Activated naive CD8-positive, alpha-beta T cell treated with anti-CD3 and anti-CD28 coated beads, Interleukin-2, amount 50 U/mL, for 24 hours (primary cell): ENCODE data around the gene FAM210B.
"Not testable (repeated sequence)": the region's sequence is repeated elsewhere in the genome, so short reads cannot be mapped to it uniquely, and the experiment has no call there.

Experiments used
- ATAC-seq: fragments of 150-1000 bp; cut with Tn5 transposase; one replicate; pipeline ENCODE4 v1.10.0; 2021
- DNase-seq: peaks from one replicate; pipeline ENCODE4 v3.0.0; 2021
- H3K27ac Mint-ChIP-seq: one replicate; pipeline ENCODE4 v1.8.0; 2021; ENCODE audit warnings: mild to moderate bottlenecking, mixed read lengths
- H3K27me3 Mint-ChIP-seq: one replicate; pipeline ENCODE4 v1.8.0; 2021; ENCODE audit warnings: mixed read lengths
- H3K36me3 Mint-ChIP-seq: one replicate; pipeline ENCODE4 v1.8.0; 2021; ENCODE audit warnings: low read depth, mixed read lengths
- H3K4me1 Mint-ChIP-seq: one replicate; pipeline ENCODE4 v1.8.0; 2021; ENCODE audit warnings: mixed read lengths
- H3K4me3 Mint-ChIP-seq: one replicate; pipeline ENCODE4 v1.8.0; 2021; ENCODE audit warnings: mild to moderate bottlenecking, moderate library complexity, mixed read lengths
- H3K9me3 Mint-ChIP-seq: one replicate; pipeline ENCODE4 v1.8.0; 2021; ENCODE audit warnings: mixed read lengths

The FAM210B gene

GRCh38 chr20:56373942-56374341 lies 15.2 kb downstream of the FAM210B start:
- ATAC-seq, result peak; percentile 50
- H3K36me3 Mint-ChIP-seq, result peaks cover 80% of the 10 kb centered on the region
- no peaks in the 10 kb centered on the region for H3K9me3 Mint-ChIP-seq
- no peak overlapping the region for H3K4me3 Mint-ChIP-seq
- peaks cover 14% of the 10 kb centered on the region for H3K4me1 Mint-ChIP-seq
- DNase-seq, result no peak
- no peaks in the 10 kb centered on the region for H3K27me3 Mint-ChIP-seq
- no peak overlapping the region for H3K27ac Mint-ChIP-seq

- Mint-ChIP-seq H3K36me3 (peaks cover 77% of the 10 kb centered on the region), H3K9me3 (no peaks in the 10 kb centered on the region), H3K27me3 (no peaks in the 10 kb centered on the region), H3K4me1 (peaks cover 22% of the 10 kb centered on the region), H3K4me3 (no peak overlapping the region), H3K27ac (no peak overlapping the region)
- ATAC-seq (no peak), DNase-seq (no peak)
Measured at GRCh38 chr20:56376331-56376730, 17.6 kb downstream of the FAM210B start.

- H3K36me3 Mint-ChIP-seq, result peaks cover 73% of the 10 kb centered on the region
Measured at GRCh38 chr20:56378386-56378785, 19.6 kb downstream of the FAM210B start.

GRCh38 chr20:56380375-56380774 lies 21.6 kb downstream of the FAM210B start:
- no peaks in the 10 kb centered on the region for H3K27me3 Mint-ChIP-seq
- no peak for DNase-seq
- H3K4me1 Mint-ChIP-seq, result peaks cover 24% of the 10 kb centered on the region
- H3K36me3 Mint-ChIP-seq, result peaks cover 74% of the 10 kb centered on the region
- H3K9me3 Mint-ChIP-seq, result no peaks in the 10 kb centered on the region
- no peak overlapping the region for H3K4me3 Mint-ChIP-seq
- H3K27ac Mint-ChIP-seq, result no peak overlapping the region
- no peak for ATAC-seq

More at GRCh38 chr20:56378386-56378785, 19.6 kb downstream of the FAM210B start:
- Mint-ChIP-seq H3K27ac (no peak overlapping the region), H3K4me3 (no peak overlapping the region), H3K9me3 (no peaks in the 10 kb centered on the region), H3K4me1 (peaks cover 26% of the 10 kb centered on the region), H3K27me3 (no peaks in the 10 kb centered on the region)
- no peak for ATAC-seq
- DNase-seq, result no peak

GRCh38 chr20:56381501-56381900 lies 22.7 kb downstream of the FAM210B start:
- H3K4me1 Mint-ChIP-seq, result peaks cover 21% of the 10 kb centered on the region
- peaks cover 73% of the 10 kb centered on the region for H3K36me3 Mint-ChIP-seq
- no peak overlapping the region for H3K4me3 Mint-ChIP-seq
- DNase-seq (no peak), ATAC-seq (peak; percentile 33)
- no peaks in the 10 kb centered on the region for H3K27me3 Mint-ChIP-seq
- no peak overlapping the region for H3K27ac Mint-ChIP-seq
- H3K9me3 Mint-ChIP-seq, result no peaks in the 10 kb centered on the region

- peaks cover 72% of the 10 kb centered on the region for H3K36me3 Mint-ChIP-seq
Measured at GRCh38 chr20:56382696-56383095, 23.9 kb downstream of the FAM210B start.

GRCh38 chr20:56383334-56383733 lies 24.6 kb downstream of the FAM210B start:
- DNase-seq (no peak), ATAC-seq (no peak)
- peaks cover 21% of the 10 kb centered on the region for H3K4me1 Mint-ChIP-seq
- H3K36me3 Mint-ChIP-seq, result peaks cover 72% of the 10 kb centered on the region
- no peaks in the 10 kb centered on the region for H3K9me3 Mint-ChIP-seq
- no peak overlapping the region for H3K4me3 Mint-ChIP-seq
- no peak overlapping the region for H3K27ac Mint-ChIP-seq
- no peaks in the 10 kb centered on the region for H3K27me3 Mint-ChIP-seq

More at GRCh38 chr20:56382696-56383095, 23.9 kb downstream of the FAM210B start:
- ATAC-seq (no peak), DNase-seq (no peak)
- Mint-ChIP-seq H3K4me1 (peaks cover 21% of the 10 kb centered on the region), H3K27ac (no peak overlapping the region), H3K4me3 (no peak overlapping the region), H3K9me3 (no peaks in the 10 kb centered on the region), H3K27me3 (no peaks in the 10 kb centered on the region)

GRCh38 chr20:56385130-56385529 lies 26.4 kb downstream of the FAM210B start:
- Mint-ChIP-seq H3K9me3 (no peaks in the 10 kb centered on the region), H3K4me3 (no peak overlapping the region), H3K36me3 (peaks cover 72% of the 10 kb centered on the region), H3K27me3 (no peaks in the 10 kb centered on the region), H3K4me1 (peaks cover 21% of the 10 kb centered on the region), H3K27ac (no peak overlapping the region)
- ATAC-seq (no peak), DNase-seq (no peak)

- no peaks in the 10 kb centered on the region for H3K9me3 Mint-ChIP-seq
- H3K4me1 Mint-ChIP-seq, result peaks cover 26% of the 10 kb centered on the region
- no peak for ATAC-seq
- DNase-seq, result no peak
- no peak overlapping the region for H3K27ac Mint-ChIP-seq
- no peak overlapping the region for H3K4me3 Mint-ChIP-seq
- H3K27me3 Mint-ChIP-seq, result no peaks in the 10 kb centered on the region
- H3K36me3 Mint-ChIP-seq, result peaks cover 70% of the 10 kb centered on the region
Measured at GRCh38 chr20:56386219-56386618, 27.4 kb downstream of the FAM210B start.

- no peak for DNase-seq
- no peak for ATAC-seq
- H3K4me3 Mint-ChIP-seq, result no peak overlapping the region
- H3K4me1 Mint-ChIP-seq, result peaks cover 22% of the 10 kb centered on the region
- no peaks in the 10 kb centered on the region for H3K9me3 Mint-ChIP-seq
- H3K36me3 Mint-ChIP-seq, result peaks cover 60% of the 10 kb centered on the region
- H3K27me3 Mint-ChIP-seq, result no peaks in the 10 kb centered on the region
- no peak overlapping the region for H3K27ac Mint-ChIP-seq
Measured at GRCh38 chr20:56388882-56389281, 30.1 kb downstream of the FAM210B start.

GRCh38 chr20:56389807-56390206 lies 31.0 kb downstream of the FAM210B start:
- H3K27me3 Mint-ChIP-seq, result no peaks in the 10 kb centered on the region

GRCh38 chr20:56390396-56390795 lies 31.6 kb downstream of the FAM210B start:
- Mint-ChIP-seq H3K36me3 (peaks cover 63% of the 10 kb centered on the region), H3K4me1 (peaks cover 30% of the 10 kb centered on the region)
- ATAC-seq, H3K27me3 Mint-ChIP-seq, H3K4me3 Mint-ChIP-seq, DNase-seq, H3K9me3 Mint-ChIP-seq, H3K27ac Mint-ChIP-seq: not testable (repeated sequence)

More at GRCh38 chr20:56389807-56390206, 31.0 kb downstream of the FAM210B start:
- DNase-seq, result no peak
- H3K4me3 Mint-ChIP-seq, result peak overlapping the region; percentile 47
- H3K4me1 Mint-ChIP-seq, result peaks cover 29% of the 10 kb centered on the region
- no peak for ATAC-seq
- no peak overlapping the region for H3K27ac Mint-ChIP-seq
- H3K9me3 Mint-ChIP-seq, result no peaks in the 10 kb centered on the region
- peaks cover 63% of the 10 kb centered on the region for H3K36me3 Mint-ChIP-seq

- Mint-ChIP-seq H3K27ac (peak overlapping the region; percentile 75), H3K4me3 (no peak overlapping the region), H3K27me3 (no peaks in the 10 kb centered on the region), H3K36me3 (peaks cover 64% of the 10 kb centered on the region), H3K9me3 (no peaks in the 10 kb centered on the region), H3K4me1 (peaks cover 33% of the 10 kb centered on the region)
- DNase-seq, result no peak
- ATAC-seq, result no peak
Measured at GRCh38 chr20:56391037-56391436, 32.3 kb downstream of the FAM210B start.

- ATAC-seq, result peak; percentile 44
- H3K27ac Mint-ChIP-seq, result no peak overlapping the region
- H3K4me3 Mint-ChIP-seq, result no peak overlapping the region
- no peak for DNase-seq
- peaks cover 59% of the 10 kb centered on the region for H3K36me3 Mint-ChIP-seq
- H3K27me3 Mint-ChIP-seq, result no peaks in the 10 kb centered on the region
- peaks cover 33% of the 10 kb centered on the region for H3K4me1 Mint-ChIP-seq
- no peaks in the 10 kb centered on the region for H3K9me3 Mint-ChIP-seq
Measured at GRCh38 chr20:56391596-56392131, 32.9 kb downstream of the FAM210B start.

GRCh38 chr20:56392132-56392880 lies 33.5 kb downstream of the FAM210B start, which contains the start of the genes AURKA and CSTF1:
TSS of gene AURKA (minus strand) at chr20:56392215. CDS start at chr20:56388197, 4,018 bp downstream.
TSS of gene CSTF1 (plus strand) at chr20:56392645. CDS start at chr20:56395553, 2,908 bp downstream.
- Mint-ChIP-seq H3K27ac (peak within 1 kb of the TSS; percentile 75), H3K4me3 (no peak within 1 kb of the TSS), H3K27me3 (no peaks in the 10 kb centered on the region), H3K4me1 (peaks cover 33% of the 10 kb centered on the region), H3K36me3 (peaks cover 62% of the 10 kb centered on the region), H3K9me3 (no peaks in the 10 kb centered on the region)
- DNase-seq (peak; percentile 99), ATAC-seq (peak; percentile 94)
